A673 (cell line): Measurements from ENCODE around the gene PLB1. TPM values are rescaled to one million over a fixed set of nuclear protein-coding genes. Genes with fewer than 3 reads are reported as not detected.

Experiments used
- BruUV-seq: library from RNA; stranded (reverse); fragments of 400-500 nt; replicated peaks from 2 replicates; lab custom pipeline; 2021; lab: Mats Ljungman, UMichigan
- CTCF ChIA-PET: fragments of 300-600 bp; sonication (Branson Sonifier 250); formaldehyde crosslinking; loops from one replicate; lab custom pipeline; 2022; ENCODE audit warnings: antibody characterized with exemption; lab: Charles Lee
- POLR2A ChIA-PET: fragments of 300-600 bp; sonication (Branson Sonifier 250); formaldehyde crosslinking; loops from one replicate; lab custom pipeline; 2022; ENCODE audit warnings: antibody characterized with exemption; ENCODE audit not compliant: low non-redundant PET; lab: Charles Lee
- DNase-seq: peaks from one replicate; pipeline ENCODE4 v3.0.0-alpha.2; 2015; ENCODE audit warnings: low spot score
- H3K27ac ChIP-seq: fragments of 200-600 bp; sonication (generic); 2 replicates; pipeline ENCODE4 v1.5.1; 2016; ENCODE audit warnings: mixed run types, low read depth, mild to moderate bottlenecking, mixed read lengths, antibody characterized with exemption, low read length; ENCODE audit not compliant: poor library complexity, severe bottlenecking
- H3K27me3 ChIP-seq: fragments of 200-600 bp; sonication (generic); replicated peaks from 2 replicates; pipeline ENCODE4 v1.6.1; 2017; ENCODE audit warnings: mixed run types, low read depth, mild to moderate bottlenecking, mixed read lengths, antibody characterized with exemption, low read length; ENCODE audit not compliant: insufficient read depth, poor library complexity
- H3K36me3 ChIP-seq: fragments of 200-600 bp; sonication (generic); 2 replicates; pipeline ENCODE4 v1.6.1; 2016; ENCODE audit warnings: mixed run types, mild to moderate bottlenecking, mixed read lengths, antibody characterized with exemption, low read length; ENCODE audit not compliant: insufficient read depth, poor library complexity, severe bottlenecking
- H3K4me1 ChIP-seq: fragments of 200-600 bp; sonication (generic); 2 replicates; pipeline ENCODE4 v1.6.1; 2017; ENCODE audit warnings: mixed run types, mild to moderate bottlenecking, mixed read lengths, antibody characterized with exemption, low read length; ENCODE audit not compliant: insufficient read depth, poor library complexity, severe bottlenecking
- H3K4me3 ChIP-seq: fragments of 200-600 bp; sonication (generic); 2 replicates; pipeline ENCODE4 v1.5.1; 2016; ENCODE audit warnings: low read depth, mixed run types, mild to moderate bottlenecking, mixed read lengths, low read length; ENCODE audit not compliant: poor library complexity, severe bottlenecking
- H3K9me3 ChIP-seq: fragments of 200-600 bp; sonication (generic); 2 replicates; pipeline ENCODE4 v1.6.1; 2016; ENCODE audit warnings: mixed run types, low read depth, mild to moderate bottlenecking, mixed read lengths, antibody characterized with exemption, low read length; ENCODE audit not compliant: poor library complexity, severe bottlenecking
- EZH2 ChIP-seq: fragments of 200-600 bp; sonication (generic); IDR thresholded peaks from 2 replicates; pipeline ENCODE4 v1.6.1; 2017; ENCODE audit warnings: borderline replicate concordance, low read depth, mild to moderate bottlenecking, mixed read lengths, antibody characterized with exemption, low read length; ENCODE audit not compliant: poor library complexity, severe bottlenecking
- intact Hi-C: fragments of 100-400 bp; cut with micrococcal nuclease; formaldehyde crosslinking; loops from one replicate; pipeline ENCODE4 v1.10.0; 2022; ENCODE audit not compliant: unreplicated experiment
- total RNA-seq: library from RNA; stranded (reverse); gene quantifications from 2 replicates; pipeline ENCODE4 v1.2.3, GENCODE V29; 2021
- TF ChIP-seq, protein P1 (sequence below): fragments of 300-800, 200-600 bp; sonication (generic); conservative IDR thresholded peaks from 2 replicates; pipeline ENCODE4 v1.5.1; 2017; ENCODE audit warnings: low read depth, mild to moderate bottlenecking, antibody characterized with exemption, low read length, moderate library complexity, mixed read lengths

The PLB1 gene
- total RNA-seq, 1 experiment from 2014 or later, result 0.39 TPM

DNA sequence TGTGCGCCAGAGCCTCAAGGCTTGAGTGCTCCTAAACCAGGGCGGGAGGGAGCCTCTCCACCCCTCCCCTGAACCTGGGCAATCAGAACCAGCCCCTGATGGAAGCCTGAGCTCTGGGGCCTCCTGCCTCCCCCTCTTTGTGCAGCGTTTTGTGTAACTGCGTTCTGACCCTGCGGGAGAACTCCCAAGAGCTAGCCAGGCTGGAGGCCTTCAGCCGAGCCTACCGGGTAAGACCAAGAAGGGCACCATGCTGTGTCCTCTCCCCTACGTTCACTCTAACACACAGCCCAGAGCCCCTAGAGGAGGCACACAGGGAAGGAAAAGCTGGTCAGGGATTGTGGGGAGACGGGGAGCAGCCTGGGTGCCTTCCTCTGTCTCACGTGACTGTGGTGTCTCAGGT is 108.0 kb downstream of the PLB1 start:
- CTCF ChIA-PET, result no interaction called here
- TF ChIP-seq EZH2, result no peak
- TF ChIP-seq, protein P1, sequence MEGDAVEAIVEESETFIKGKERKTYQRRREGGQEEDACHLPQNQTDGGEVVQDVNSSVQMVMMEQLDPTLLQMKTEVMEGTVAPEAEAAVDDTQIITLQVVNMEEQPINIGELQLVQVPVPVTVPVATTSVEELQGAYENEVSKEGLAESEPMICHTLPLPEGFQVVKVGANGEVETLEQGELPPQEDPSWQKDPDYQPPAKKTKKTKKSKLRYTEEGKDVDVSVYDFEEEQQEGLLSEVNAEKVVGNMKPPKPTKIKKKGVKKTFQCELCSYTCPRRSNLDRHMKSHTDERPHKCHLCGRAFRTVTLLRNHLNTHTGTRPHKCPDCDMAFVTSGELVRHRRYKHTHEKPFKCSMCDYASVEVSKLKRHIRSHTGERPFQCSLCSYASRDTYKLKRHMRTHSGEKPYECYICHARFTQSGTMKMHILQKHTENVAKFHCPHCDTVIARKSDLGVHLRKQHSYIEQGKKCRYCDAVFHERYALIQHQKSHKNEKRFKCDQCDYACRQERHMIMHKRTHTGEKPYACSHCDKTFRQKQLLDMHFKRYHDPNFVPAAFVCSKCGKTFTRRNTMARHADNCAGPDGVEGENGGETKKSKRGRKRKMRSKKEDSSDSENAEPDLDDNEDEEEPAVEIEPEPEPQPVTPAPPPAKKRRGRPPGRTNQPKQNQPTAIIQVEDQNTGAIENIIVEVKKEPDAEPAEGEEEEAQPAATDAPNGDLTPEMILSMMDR, result no peak

DNA sequence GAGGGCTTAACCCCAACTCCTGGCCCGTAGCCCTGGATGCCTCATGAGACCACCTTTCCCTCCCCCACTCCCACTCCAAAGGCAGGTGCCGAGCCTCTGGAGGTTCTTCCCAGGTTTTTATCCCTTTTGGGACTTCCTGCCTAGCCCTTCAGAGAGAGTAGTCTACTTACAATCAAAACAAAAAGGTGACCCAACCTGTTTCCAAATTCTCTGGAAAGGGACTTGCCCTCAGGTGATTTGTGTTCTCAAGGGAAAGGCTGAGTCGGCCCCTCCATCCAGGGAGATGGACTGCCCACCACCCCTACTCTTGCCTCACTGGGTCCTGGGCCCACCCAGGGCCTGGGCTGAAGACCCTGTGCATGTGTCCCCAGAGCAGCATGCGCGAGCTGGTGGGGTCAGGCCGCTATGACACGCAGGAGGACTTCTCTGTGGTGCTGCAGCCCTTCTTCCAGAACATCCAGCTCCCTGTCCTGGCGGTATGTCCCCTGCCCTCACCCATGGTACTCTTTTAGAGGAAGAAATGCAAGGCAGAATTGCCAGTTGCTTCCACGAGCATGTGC is 108.5 kb downstream of the PLB1 start:
- TF ChIP-seq EZH2, result no peak
- TF ChIP-seq, protein P1, result no peak
- H3K9me3 ChIP-seq, result no peaks in the 10 kb centered on the region
- no peak overlapping the region for H3K27ac ChIP-seq
- H3K4me1 ChIP-seq, result no peaks in the 10 kb centered on the region
- H3K4me3 ChIP-seq, result no peak overlapping the region
- POLR2A ChIA-PET, result no interaction called here
- no peaks in the 10 kb centered on the region for H3K36me3 ChIP-seq
- CTCF ChIA-PET, result no interaction called here
- intact Hi-C loops, result no loop called here
- DNase-seq, result no peak
- no TSS peak for BruUV-seq
- H3K27me3 ChIP-seq, result no peaks in the 10 kb centered on the region

More for the DNA sequence above, 108.0 kb downstream of the PLB1 start:
- Histone ChIP-seq H3K4me1 (no peaks in the 10 kb centered on the region), H3K27ac (no peak overlapping the region), H3K9me3 (no peaks in the 10 kb centered on the region), H3K4me3 (no peak overlapping the region), H3K36me3 (no peaks in the 10 kb centered on the region), H3K27me3 (no peaks in the 10 kb centered on the region)
- POLR2A ChIA-PET, result no interaction called here
- no peak for DNase-seq
- intact Hi-C loops, result no loop called here
- BruUV-seq, result no TSS peak

DNA sequence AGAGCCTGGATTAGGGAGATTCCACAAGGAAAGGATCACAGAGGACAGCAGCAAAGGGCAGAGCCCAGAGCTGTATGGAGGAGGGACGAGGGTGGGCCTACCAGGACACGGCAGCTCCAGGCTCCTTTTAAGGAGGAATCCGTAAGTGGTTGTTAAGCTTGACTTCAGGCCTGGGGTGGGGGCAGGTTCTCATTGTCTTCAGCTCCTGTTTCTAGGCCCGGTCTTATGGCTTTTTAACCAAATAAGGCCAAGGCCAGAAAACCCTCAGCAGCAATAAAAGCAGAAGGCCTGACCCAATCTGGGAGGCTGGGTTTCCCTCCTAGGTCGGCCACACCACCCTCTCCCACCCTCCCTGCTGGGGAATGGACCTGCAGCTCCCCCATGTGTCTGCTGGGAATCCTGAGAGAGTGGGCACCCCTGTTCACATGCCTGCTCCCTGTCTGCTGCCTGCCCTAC is 111.2 kb downstream of the PLB1 start:
- no peaks in the 10 kb centered on the region for H3K4me1 ChIP-seq
- ChIA-PET POLR2A (no interaction called here), CTCF (interaction anchor here (0.8 kb wide), 1 partner anchor 13 kb away, joined by 3 read pairs; no protein-coding TSS in a partner anchor)
- no peaks in the 10 kb centered on the region for H3K9me3 ChIP-seq
- no peak for TF ChIP-seq EZH2
- TF ChIP-seq, protein P1, result no peak
- no TSS peak for BruUV-seq
- intact Hi-C loops, result no loop called here
- H3K27ac ChIP-seq, result no peak overlapping the region
- no peak for DNase-seq
- no peaks in the 10 kb centered on the region for H3K36me3 ChIP-seq
- H3K27me3 ChIP-seq, result no peaks in the 10 kb centered on the region
- no peak overlapping the region for H3K4me3 ChIP-seq
